ENCODE results near the gene GSTT2B.

DNA sequence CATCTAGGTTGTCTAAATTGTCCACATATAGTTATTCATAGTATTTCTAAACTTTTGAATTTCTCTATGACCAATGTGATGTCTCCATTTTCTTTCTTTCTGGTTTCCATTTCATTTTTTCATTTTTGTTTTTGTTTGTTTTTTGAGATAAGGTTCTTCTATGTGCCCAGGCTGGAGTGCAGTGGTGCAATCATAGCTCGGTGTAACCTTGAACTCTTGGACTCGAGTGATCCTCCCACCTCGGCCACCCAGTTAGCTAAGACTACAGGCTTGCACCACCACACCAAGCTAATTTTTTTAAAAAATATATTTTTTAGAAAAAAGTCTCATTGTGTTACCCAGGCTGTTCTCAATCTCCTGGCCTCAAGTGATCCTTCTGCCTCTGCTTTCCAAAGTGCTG lies 36.1 kb upstream of the GSTT2B start:
- TF ChIP-seq POLR2A (IDR thresholded peaks at IDR 0.05; ENCODE audit: low read depth, low read length) (no peak), IRF4 (IDR thresholded peaks at IDR 0.05; ENCODE audit: low read depth, low read length) (no peak)
- TF ChIP-seq, protein P1, sequence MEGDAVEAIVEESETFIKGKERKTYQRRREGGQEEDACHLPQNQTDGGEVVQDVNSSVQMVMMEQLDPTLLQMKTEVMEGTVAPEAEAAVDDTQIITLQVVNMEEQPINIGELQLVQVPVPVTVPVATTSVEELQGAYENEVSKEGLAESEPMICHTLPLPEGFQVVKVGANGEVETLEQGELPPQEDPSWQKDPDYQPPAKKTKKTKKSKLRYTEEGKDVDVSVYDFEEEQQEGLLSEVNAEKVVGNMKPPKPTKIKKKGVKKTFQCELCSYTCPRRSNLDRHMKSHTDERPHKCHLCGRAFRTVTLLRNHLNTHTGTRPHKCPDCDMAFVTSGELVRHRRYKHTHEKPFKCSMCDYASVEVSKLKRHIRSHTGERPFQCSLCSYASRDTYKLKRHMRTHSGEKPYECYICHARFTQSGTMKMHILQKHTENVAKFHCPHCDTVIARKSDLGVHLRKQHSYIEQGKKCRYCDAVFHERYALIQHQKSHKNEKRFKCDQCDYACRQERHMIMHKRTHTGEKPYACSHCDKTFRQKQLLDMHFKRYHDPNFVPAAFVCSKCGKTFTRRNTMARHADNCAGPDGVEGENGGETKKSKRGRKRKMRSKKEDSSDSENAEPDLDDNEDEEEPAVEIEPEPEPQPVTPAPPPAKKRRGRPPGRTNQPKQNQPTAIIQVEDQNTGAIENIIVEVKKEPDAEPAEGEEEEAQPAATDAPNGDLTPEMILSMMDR (IDR thresholded peaks at IDR 0.05 in 2 of 3, conservative IDR thresholded peaks at IDR 0.05 in 1 of 3; ENCODE audit: control insufficient read depth in 2 of 3, extremely low read depth in 1 of 3, insufficient read depth in 1 of 3, low read depth in 3 of 3, low read length in 3 of 3), result no peak
- TF ChIP-seq, protein P2, sequence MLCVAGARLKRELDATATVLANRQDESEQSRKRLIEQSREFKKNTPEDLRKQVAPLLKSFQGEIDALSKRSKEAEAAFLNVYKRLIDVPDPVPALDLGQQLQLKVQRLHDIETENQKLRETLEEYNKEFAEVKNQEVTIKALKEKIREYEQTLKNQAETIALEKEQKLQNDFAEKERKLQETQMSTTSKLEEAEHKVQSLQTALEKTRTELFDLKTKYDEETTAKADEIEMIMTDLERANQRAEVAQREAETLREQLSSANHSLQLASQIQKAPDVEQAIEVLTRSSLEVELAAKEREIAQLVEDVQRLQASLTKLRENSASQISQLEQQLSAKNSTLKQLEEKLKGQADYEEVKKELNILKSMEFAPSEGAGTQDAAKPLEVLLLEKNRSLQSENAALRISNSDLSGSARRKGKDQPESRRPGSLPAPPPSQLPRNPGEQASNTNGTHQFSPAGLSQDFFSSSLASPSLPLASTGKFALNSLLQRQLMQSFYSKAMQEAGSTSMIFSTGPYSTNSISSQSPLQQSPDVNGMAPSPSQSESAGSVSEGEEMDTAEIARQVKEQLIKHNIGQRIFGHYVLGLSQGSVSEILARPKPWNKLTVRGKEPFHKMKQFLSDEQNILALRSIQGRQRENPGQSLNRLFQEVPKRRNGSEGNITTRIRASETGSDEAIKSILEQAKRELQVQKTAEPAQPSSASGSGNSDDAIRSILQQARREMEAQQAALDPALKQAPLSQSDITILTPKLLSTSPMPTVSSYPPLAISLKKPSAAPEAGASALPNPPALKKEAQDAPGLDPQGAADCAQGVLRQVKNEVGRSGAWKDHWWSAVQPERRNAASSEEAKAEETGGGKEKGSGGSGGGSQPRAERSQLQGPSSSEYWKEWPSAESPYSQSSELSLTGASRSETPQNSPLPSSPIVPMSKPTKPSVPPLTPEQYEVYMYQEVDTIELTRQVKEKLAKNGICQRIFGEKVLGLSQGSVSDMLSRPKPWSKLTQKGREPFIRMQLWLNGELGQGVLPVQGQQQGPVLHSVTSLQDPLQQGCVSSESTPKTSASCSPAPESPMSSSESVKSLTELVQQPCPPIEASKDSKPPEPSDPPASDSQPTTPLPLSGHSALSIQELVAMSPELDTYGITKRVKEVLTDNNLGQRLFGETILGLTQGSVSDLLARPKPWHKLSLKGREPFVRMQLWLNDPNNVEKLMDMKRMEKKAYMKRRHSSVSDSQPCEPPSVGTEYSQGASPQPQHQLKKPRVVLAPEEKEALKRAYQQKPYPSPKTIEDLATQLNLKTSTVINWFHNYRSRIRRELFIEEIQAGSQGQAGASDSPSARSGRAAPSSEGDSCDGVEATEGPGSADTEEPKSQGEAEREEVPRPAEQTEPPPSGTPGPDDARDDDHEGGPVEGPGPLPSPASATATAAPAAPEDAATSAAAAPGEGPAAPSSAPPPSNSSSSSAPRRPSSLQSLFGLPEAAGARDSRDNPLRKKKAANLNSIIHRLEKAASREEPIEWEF (IDR thresholded peaks at IDR 0.05; ENCODE audit: insufficient replicate concordance, low read depth, low read length), result no peak
